HG02763 (cell line): ENCODE data around the gene ZMIZ2.
A peak's percentile ranks its signal among the peaks of the same experiment; 100 is the strongest.
"Not testable (repeated sequence)": the region's sequence is repeated elsewhere in the genome, so short reads cannot be mapped to it uniquely, and the experiment has no call there.

Experiments
- ATAC-seq: cut with Tn5 transposase; IDR thresholded peaks from one replicate; pipeline ENCODE4 v1.9.1; 2021; ENCODE audit warnings: mild to moderate bottlenecking, moderate library complexity; ENCODE audit not compliant: unreplicated experiment

The ZMIZ2 gene

GRCh38 chr7:44797329-44798258 lies 48.9 kb downstream of the ZMIZ2 start:
- ATAC-seq: peak; percentile 48

- no peak for ATAC-seq
Measured at GRCh38 chr7:44798649-44799305, 50.1 kb downstream of the ZMIZ2 start.

DNA sequence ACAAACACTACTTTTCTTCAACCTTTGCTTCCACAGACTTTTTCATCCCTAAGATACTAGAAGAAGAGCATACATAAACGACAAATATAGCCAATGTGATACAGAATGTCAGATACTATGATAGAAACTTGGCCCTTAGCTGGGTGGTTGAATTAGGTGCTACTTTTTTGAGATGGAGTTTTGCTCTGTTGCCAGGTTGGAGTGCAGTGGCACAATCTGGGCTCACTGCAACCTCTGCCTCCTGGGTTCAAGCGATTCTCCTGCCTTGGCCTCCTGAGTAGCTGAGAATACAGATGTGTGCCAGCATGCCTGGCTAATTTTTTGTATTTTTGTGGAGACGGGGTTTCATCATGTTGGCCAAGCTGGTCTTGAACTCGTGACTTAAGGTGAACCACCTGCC lies 51.3 kb downstream of the ZMIZ2 start:
- no peak for ATAC-seq

- ATAC-seq: no peak
Measured at GRCh38 chr7:44801890-44802289, 53.2 kb downstream of the ZMIZ2 start.

DNA sequence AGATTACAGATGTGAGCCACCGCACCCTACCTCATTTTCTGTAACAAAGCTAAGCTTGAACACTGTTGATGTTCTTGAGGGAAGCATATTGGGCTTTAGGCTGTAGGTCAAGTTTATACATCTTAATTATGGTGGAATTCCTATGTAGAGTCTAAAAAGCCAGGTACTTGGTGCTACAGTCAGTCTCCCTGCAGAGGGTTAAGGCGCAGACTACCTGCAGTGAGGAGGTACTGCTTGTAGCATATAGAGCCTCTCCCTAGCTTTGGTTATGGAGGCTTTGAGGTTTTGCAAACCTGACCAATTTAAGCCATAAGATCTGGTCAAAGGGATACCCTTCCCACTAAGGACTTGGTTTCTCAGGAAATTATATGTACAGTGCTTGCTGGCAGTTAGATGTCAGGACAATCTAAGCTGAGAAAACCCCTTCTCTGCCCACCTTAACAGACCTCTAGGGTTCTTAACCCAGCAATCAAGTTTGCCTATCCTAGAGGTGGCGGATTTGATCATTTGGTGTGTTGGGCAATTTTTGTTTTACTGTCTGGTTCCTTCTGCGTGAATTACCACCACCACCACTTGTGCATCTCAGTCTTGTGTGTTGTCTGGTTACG lies 53.9 kb downstream of the ZMIZ2 start:
- ATAC-seq: no peak

DNA sequence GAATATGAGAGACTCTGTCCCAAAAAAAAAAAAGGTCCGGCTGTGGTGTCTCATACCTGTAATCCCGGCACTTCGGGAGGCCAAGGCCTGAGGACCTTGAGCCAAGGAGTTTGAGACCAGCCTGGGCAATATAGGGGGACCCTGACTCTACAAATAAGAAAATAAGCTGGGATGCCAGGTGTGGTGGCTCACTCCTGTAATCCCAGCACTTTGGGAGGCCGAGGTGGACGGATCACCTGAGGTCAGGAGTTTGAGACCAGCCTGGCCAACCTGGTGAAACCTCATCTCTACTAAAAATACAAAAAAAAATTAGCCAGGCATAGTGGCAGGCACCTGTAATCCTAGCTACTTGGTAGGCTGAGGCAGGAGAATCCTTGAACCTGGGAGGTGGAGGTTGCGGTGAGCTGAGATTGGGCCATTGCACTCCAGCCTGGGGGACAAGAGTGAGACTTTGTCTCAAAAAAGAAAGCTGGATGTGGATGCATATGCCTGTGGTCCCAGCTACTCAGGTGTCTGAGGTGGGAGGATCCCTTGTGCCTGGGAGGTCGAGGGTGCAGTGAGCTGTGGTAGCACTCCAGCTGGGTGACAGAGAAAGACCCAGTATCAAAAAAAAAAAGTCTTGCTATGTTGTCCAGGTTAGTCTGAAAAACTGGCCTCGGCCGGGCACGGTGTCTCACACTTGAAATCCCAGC lies 55.3 kb downstream of the ZMIZ2 start:
- ATAC-seq: not testable (repeated sequence)

GRCh38 chr7:44805950-44806349 lies 57.3 kb downstream of the ZMIZ2 start:
- no peak for ATAC-seq

GRCh38 chr7:44808914-44809393 lies 60.3 kb downstream of the ZMIZ2 start:
- ATAC-seq: no peak

GRCh38 chr7:44811093-44811492 lies 62.4 kb downstream of the ZMIZ2 start:
- ATAC-seq: no peak

- ATAC-seq: no peak
Measured at GRCh38 chr7:44811571-44811970, 62.9 kb downstream of the ZMIZ2 start.

- no peak for ATAC-seq
Measured at GRCh38 chr7:44814919-44815318, 66.3 kb downstream of the ZMIZ2 start.

DNA sequence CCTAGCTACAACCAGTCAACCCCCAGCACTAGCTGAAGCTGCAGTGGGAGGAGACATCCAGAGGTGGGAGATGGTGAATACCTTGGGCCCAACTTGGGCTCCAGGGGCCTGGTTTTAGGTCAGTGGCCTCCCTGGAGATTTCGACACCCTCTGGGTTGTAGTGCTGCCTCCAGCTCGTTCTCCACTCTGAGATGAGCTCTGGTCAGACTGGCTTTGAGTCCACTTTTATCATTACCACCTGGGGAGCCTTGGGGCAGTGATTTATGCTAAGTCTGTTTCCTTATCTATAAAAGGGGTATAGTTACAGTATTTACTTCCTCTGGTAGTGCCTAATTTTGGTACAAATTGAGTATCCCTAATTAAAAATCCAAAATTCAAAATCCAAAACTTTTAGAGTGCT lies 70.6 kb downstream of the ZMIZ2 start:
- no peak for ATAC-seq
